ENCODE data around the gene CYB561A3. TPM values are rescaled to one million over a fixed set of nuclear protein-coding genes. Genes with fewer than 3 reads are reported as not detected.

Gene CYB561A3
- total RNA-seq, 1 donor from 2014 or later = 39.0 TPM

DNA sequence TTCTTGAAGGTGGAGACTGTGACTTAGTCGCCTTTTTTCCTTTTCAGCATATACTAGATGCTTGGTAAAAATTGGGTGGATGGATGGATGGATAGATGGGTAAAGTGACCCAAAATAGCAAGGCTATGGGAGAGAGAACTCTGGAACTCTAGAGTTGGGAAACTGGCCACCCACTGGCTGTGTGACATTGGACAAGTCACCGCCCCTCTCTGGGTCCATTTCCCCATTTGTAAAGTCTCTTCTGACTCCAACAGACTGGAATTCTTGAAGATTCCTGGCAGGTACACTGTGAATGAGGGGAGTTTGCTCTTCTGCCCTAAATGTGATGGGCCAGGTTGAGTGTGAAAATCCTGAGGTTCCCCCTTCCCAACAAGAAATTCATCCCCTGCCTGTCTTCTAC lies 20.7 kb downstream of the CYB561A3 start:
- Histone ChIP-seq H3K27me3 (ENCODE audit: control insufficient read depth, insufficient read depth, low read length) (no peaks in the 10 kb centered on the region), H3K4me3 (ENCODE audit: low read depth, low read length) (no peak overlapping the region), H3K36me3 (ENCODE audit: control insufficient read depth, insufficient read depth, low read length) (no peaks in the 10 kb centered on the region)
- TF ChIP-seq, protein P1, sequence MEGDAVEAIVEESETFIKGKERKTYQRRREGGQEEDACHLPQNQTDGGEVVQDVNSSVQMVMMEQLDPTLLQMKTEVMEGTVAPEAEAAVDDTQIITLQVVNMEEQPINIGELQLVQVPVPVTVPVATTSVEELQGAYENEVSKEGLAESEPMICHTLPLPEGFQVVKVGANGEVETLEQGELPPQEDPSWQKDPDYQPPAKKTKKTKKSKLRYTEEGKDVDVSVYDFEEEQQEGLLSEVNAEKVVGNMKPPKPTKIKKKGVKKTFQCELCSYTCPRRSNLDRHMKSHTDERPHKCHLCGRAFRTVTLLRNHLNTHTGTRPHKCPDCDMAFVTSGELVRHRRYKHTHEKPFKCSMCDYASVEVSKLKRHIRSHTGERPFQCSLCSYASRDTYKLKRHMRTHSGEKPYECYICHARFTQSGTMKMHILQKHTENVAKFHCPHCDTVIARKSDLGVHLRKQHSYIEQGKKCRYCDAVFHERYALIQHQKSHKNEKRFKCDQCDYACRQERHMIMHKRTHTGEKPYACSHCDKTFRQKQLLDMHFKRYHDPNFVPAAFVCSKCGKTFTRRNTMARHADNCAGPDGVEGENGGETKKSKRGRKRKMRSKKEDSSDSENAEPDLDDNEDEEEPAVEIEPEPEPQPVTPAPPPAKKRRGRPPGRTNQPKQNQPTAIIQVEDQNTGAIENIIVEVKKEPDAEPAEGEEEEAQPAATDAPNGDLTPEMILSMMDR (IDR thresholded peaks at IDR 0.05; ENCODE audit: insufficient read depth, low read length, poor library complexity, severe bottlenecking) = no peak
- no peak for DNase-seq (ENCODE audit: low read depth)

GRCh38 chr11:61339490-61339878 lies 22.2 kb downstream of the CYB561A3 start:
- DNase-seq (ENCODE audit: low read depth) = no peak
- Histone ChIP-seq H3K4me3 (ENCODE audit: low read depth, low read length) (no peak overlapping the region), H3K36me3 (ENCODE audit: control insufficient read depth, insufficient read depth, low read length) (no peaks in the 10 kb centered on the region), H3K27me3 (ENCODE audit: control insufficient read depth, insufficient read depth, low read length) (no peaks in the 10 kb centered on the region)
- TF ChIP-seq, protein P1 (IDR thresholded peaks at IDR 0.05; ENCODE audit: insufficient read depth, low read length, poor library complexity, severe bottlenecking) = no peak

- Histone ChIP-seq H3K4me3 (ENCODE audit: low read depth, low read length) (no peak overlapping the region), H3K36me3 (ENCODE audit: control insufficient read depth, insufficient read depth, low read length) (no peaks in the 10 kb centered on the region), H3K27me3 (ENCODE audit: control insufficient read depth, insufficient read depth, low read length) (no peaks in the 10 kb centered on the region)
- DNase-seq (ENCODE audit: low read depth) = no peak
- TF ChIP-seq, protein P1 (IDR thresholded peaks at IDR 0.05; ENCODE audit: insufficient read depth, low read length, poor library complexity, severe bottlenecking) = no peak
These were observed 22.7 kb downstream of the CYB561A3 start for GRCh38 chr11:61338783-61339489.

DNA sequence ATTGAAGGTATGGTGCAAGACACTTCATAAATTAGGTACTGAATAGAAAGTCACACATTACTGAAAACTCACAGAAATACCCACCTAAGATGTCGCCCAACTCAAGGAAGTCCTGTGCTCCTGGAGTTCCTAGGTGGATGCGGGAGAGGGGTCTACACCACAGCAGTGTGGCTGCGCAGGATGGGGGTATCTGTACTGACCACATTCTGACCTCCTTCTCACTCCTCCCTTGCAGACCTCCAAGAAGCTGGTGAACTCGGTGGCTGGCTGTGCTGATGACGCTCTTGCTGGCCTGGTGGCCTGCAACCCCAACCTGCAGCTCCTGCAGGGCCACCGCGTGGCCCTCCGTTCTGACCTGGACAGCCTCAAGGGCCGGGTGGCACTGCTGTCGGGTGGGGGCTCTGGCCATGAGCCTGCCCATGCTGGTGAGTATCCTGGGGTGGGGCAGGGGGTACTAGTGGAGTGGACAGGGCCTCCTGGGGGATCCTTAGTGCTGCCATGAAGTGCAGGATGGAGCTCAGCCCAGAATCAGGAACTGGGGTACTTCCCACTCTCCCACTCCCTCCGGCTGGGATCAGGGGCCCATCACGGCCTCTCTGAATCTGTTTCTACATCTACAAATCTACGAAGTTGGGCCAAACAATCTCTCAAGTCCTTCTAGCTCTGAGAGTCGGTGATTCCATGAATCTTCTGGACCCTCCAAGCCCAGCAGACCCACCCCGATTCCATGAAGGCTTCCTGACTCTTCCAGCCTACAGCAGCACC lies 23.8 kb downstream of the CYB561A3 start:
- no peak for DNase-seq (ENCODE audit: low read depth)
- Histone ChIP-seq H3K36me3 (ENCODE audit: control insufficient read depth, insufficient read depth, low read length) (no peaks in the 10 kb centered on the region), H3K4me3 (ENCODE audit: low read depth, low read length) (no peak overlapping the region), H3K27me3 (ENCODE audit: control insufficient read depth, insufficient read depth, low read length) (no peaks in the 10 kb centered on the region)
- TF ChIP-seq, protein P1 (IDR thresholded peaks at IDR 0.05; ENCODE audit: insufficient read depth, low read length, poor library complexity, severe bottlenecking) = no peak

GRCh38 chr11:61336171-61336935 lies 25.3 kb downstream of the CYB561A3 start:
- TF ChIP-seq, protein P1 (IDR thresholded peaks at IDR 0.05; ENCODE audit: insufficient read depth, low read length, poor library complexity, severe bottlenecking) = peak; percentile 98
- H3K27me3 ChIP-seq (ENCODE audit: control insufficient read depth, insufficient read depth, low read length) = no peaks in the 10 kb centered on the region
- no peaks in the 10 kb centered on the region for H3K36me3 ChIP-seq (ENCODE audit: control insufficient read depth, insufficient read depth, low read length)
- DNase-seq (ENCODE audit: low read depth) = peak; percentile 31
- no peak overlapping the region for H3K4me3 ChIP-seq (ENCODE audit: low read depth, low read length)
